HepG2 (cell line): ENCODE measurements around the gene GALNT10. TPM values are rescaled to one million over a fixed set of nuclear protein-coding genes. Genes with fewer than 3 reads are reported as not detected.

Source experiments
- DMAP1 ChIP-seq: IDR thresholded peaks from 2 replicates; pipeline ENCODE4 v1.6.1; 2016
- DR1 ChIP-seq: sonication (generic); formaldehyde crosslinking; IDR thresholded peaks from 2 replicates; pipeline ENCODE4 v1.8.0; 2021; ENCODE audit warnings: mild to moderate bottlenecking, missing genetic modification reagents, inconsistent platforms
- ELF4 ChIP-seq: sonication (generic); formaldehyde crosslinking; IDR thresholded peaks from 2 replicates; pipeline ENCODE4 v1.5.0; 2020; ENCODE audit warnings: missing genetic modification reagents, mild to moderate bottlenecking, moderate library complexity, borderline replicate concordance
- KMT2A ChIP-seq: sonication (generic); formaldehyde crosslinking; IDR thresholded peaks from 2 replicates; pipeline ENCODE4 v1.4.0; 2020; ENCODE audit warnings: missing genetic modification reagents
- NFATC3 ChIP-seq: sonication (generic); formaldehyde crosslinking; IDR thresholded peaks from 2 replicates; pipeline ENCODE4 v1.5.1; 2020; ENCODE audit warnings: mild to moderate bottlenecking, missing genetic modification reagents
- NFYC ChIP-seq: IDR thresholded peaks from 2 replicates; pipeline ENCODE4 v1.6.1; 2016; ENCODE audit warnings: missing genetic modification reagents, missing compliant biosample characterization
- RBM39 ChIP-seq: fragments of 200-400 bp; formaldehyde crosslinking; IDR thresholded peaks from one replicate; pipeline ENCODE4 v1.6.1; 2018; ENCODE audit warnings: antibody characterized with exemption, mild to moderate bottlenecking, low read depth, low read length; ENCODE audit not compliant: poor library complexity, severe bottlenecking
- SPEN ChIP-seq: sonication (generic); formaldehyde crosslinking; IDR thresholded peaks from 2 replicates; pipeline ENCODE4 v1.5.1; 2020; ENCODE audit warnings: low read depth, mild to moderate bottlenecking, missing genetic modification reagents
- TGIF2 ChIP-seq: IDR thresholded peaks from 2 replicates; pipeline ENCODE4 v1.6.1; 2016; ENCODE audit warnings: control low read depth, missing compliant biosample characterization
- ZNF605 ChIP-seq: sonication (generic); formaldehyde crosslinking; IDR thresholded peaks from 2 replicates; pipeline ENCODE4 v1.8.0; 2022; ENCODE audit warnings: mild to moderate bottlenecking, missing genetic modification reagents
- polyA plus RNA-seq, 8 experiments: library from polyadenylated mRNA; depleted of rRNA in 3 of 8; stranded (reverse) in 7 of 8; unstranded in 1 of 8; fragments of >200 nt; fragmentation: Illumina TruSeq in 4 of 8; extraction: Trizol in 4 of 8; gene quantifications; 2 replicates each; pipeline versions ENCODE4 v1.2.1 to v1.2.3, GENCODE V29; 2011 to 2016; ENCODE audit warnings: low read depth in 4 of 8, missing spikeins in 1 of 8, mixed read lengths in 1 of 8; ENCODE audit not compliant: insufficient read depth in 1 of 8
- total RNA-seq, 5 experiments: library from RNA; depleted of rRNA; stranded (reverse); fragments of >200 nt; fragmentation: Illumina TruSeq; extraction: Trizol; gene quantifications; 2 replicates each; pipeline ENCODE4 v1.2.3, GENCODE V29; 2016; ENCODE audit warnings: low read depth in 1 of 5
- TF ChIP-seq, protein P1 (sequence below): sonication (generic); formaldehyde crosslinking; IDR thresholded peaks from 2 replicates; pipeline ENCODE4 v1.4.0; 2020; ENCODE audit warnings: low read depth, missing genetic modification reagents
- TF ChIP-seq, protein P2 (sequence below): sonication (generic); formaldehyde crosslinking; IDR thresholded peaks from 2 replicates; pipeline ENCODE4 v1.4.0; 2020; ENCODE audit warnings: mild to moderate bottlenecking, low read depth, missing genetic modification reagents
- TF ChIP-seq, protein P3 (sequence below): sonication (generic); formaldehyde crosslinking; IDR thresholded peaks from 2 replicates; pipeline ENCODE4 v1.5.1; 2020; ENCODE audit warnings: mild to moderate bottlenecking, moderate library complexity, missing genetic modification reagents
- TF ChIP-seq, protein P4 (sequence below): sonication (generic); formaldehyde crosslinking; IDR thresholded peaks from 2 replicates; pipeline ENCODE4 v1.4.0; 2020; ENCODE audit warnings: missing genetic modification reagents
- TF ChIP-seq, protein P5 (sequence below): sonication (generic); formaldehyde crosslinking; IDR thresholded peaks from 2 replicates; pipeline ENCODE4 v1.4.0; 2020; ENCODE audit warnings: missing genetic modification reagents
- TF ChIP-seq, protein P6 (sequence below): sonication (generic); formaldehyde crosslinking; IDR thresholded peaks from 2 replicates; pipeline ENCODE4 v1.8.1; 2022; ENCODE audit warnings: mild to moderate bottlenecking, missing genetic modification reagents

GALNT10 gene
- total and polyA plus RNA-seq, 2 of the 13 experiments (the other 11 are each of a cell fraction or from before 2014, with no cell fraction given), result 8.1 to 11.2 TPM

DNA sequence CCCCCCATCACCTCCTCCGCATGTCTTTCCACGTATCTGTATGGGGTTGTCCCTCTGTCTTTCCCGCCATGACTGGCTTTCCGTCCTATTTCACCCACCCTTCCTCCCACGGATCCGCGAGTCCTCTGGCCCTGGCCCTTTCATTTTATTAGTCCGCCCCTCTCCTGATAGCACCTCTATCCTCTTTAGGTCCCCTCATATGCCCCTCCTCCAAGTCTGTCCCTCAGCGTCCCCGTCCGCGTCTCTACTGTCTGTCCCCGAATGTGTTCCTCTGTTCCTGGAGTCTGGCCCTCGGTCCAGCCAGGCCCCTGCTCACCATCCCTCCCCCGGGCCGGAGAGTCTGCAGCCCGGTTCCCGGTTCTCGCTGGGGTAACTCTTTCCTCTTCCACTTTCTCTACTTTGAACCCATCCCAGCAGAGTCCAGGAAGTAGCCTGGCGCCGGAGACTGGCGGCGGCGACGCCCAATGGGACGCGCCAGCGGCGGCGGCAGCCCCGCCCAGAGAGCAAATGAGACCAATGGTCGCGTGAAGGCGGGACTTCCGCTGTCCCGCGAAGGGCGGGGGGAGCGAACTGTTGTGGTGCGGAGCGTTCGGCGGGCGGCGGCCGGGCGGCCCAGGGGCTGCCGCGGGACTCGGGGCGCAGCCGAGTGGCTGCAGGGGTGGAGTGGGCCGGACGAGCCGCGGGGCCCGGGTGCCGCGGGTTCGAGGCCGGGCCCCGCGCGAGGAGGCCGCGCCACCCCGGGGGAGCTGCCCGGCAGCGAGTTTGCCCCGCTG is 255.1 kb downstream of the GALNT10 start, which contains the start of gene SAP30L (continued):
- TF ChIP-seq, protein P1, sequence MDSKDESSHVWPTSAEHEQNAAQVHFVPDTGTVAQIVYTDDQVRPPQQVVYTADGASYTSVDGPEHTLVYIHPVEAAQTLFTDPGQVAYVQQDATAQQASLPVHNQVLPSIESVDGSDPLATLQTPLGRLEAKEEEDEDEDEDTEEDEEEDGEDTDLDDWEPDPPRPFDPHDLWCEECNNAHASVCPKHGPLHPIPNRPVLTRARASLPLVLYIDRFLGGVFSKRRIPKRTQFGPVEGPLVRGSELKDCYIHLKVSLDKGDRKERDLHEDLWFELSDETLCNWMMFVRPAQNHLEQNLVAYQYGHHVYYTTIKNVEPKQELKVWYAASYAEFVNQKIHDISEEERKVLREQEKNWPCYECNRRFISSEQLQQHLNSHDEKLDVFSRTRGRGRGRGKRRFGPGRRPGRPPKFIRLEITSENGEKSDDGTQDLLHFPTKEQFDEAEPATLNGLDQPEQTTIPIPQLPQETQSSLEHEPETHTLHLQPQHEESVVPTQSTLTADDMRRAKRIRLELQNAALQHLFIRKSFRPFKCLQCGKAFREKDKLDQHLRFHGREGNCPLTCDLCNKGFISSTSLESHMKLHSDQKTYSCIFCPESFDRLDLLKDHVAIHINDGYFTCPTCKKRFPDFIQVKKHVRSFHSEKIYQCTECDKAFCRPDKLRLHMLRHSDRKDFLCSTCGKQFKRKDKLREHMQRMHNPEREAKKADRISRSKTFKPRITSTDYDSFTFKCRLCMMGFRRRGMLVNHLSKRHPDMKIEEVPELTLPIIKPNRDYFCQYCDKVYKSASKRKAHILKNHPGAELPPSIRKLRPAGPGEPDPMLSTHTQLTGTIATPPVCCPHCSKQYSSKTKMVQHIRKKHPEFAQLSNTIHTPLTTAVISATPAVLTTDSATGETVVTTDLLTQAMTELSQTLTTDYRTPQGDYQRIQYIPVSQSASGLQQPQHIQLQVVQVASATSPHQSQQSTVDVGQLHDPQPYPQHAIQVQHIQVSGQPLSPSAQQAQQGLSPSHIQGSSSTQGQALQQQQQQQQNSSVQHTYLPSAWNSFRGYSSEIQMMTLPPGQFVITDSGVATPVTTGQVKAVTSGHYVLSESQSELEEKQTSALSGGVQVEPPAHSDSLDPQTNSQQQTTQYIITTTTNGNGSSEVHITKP, result no peak
- TF ChIP-seq NFATC3 (CRISPR knock-in tag), result no peak
- TF ChIP-seq KMT2A, result peak; percentile 57
- TF ChIP-seq, protein P2, sequence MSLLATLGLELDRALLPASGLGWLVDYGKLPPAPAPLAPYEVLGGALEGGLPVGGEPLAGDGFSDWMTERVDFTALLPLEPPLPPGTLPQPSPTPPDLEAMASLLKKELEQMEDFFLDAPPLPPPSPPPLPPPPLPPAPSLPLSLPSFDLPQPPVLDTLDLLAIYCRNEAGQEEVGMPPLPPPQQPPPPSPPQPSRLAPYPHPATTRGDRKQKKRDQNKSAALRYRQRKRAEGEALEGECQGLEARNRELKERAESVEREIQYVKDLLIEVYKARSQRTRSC (CRISPR knock-in tag), result no peak
- TF ChIP-seq, protein P3, sequence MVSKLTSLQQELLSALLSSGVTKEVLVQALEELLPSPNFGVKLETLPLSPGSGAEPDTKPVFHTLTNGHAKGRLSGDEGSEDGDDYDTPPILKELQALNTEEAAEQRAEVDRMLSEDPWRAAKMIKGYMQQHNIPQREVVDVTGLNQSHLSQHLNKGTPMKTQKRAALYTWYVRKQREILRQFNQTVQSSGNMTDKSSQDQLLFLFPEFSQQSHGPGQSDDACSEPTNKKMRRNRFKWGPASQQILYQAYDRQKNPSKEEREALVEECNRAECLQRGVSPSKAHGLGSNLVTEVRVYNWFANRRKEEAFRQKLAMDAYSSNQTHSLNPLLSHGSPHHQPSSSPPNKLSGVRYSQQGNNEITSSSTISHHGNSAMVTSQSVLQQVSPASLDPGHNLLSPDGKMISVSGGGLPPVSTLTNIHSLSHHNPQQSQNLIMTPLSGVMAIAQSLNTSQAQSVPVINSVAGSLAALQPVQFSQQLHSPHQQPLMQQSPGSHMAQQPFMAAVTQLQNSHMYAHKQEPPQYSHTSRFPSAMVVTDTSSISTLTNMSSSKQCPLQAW (CRISPR knock-in tag), result peak; percentile 67; the same call in 1 of the 2 replicates
- peak; percentile 82 for TF ChIP-seq ZNF605 (CRISPR knock-in tag)
- TF ChIP-seq, protein P4, sequence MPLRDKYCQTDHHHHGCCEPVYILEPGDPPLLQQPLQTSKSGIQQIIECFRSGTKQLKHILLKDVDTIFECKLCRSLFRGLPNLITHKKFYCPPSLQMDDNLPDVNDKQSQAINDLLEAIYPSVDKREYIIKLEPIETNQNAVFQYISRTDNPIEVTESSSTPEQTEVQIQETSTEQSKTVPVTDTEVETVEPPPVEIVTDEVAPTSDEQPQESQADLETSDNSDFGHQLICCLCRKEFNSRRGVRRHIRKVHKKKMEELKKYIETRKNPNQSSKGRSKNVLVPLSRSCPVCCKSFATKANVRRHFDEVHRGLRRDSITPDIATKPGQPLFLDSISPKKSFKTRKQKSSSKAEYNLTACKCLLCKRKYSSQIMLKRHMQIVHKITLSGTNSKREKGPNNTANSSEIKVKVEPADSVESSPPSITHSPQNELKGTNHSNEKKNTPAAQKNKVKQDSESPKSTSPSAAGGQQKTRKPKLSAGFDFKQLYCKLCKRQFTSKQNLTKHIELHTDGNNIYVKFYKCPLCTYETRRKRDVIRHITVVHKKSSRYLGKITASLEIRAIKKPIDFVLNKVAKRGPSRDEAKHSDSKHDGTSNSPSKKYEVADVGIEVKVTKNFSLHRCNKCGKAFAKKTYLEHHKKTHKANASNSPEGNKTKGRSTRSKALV (CRISPR knock-in tag), result no peak
- TF ChIP-seq RBM39, result peak; percentile 65
- TF ChIP-seq DR1 (CRISPR knock-in tag), result peak; percentile 89
- peak; percentile 72; the same call in 1 of the 2 replicates for TF ChIP-seq TGIF2 (CRISPR knock-in tag)
- TF ChIP-seq ELF4, result peak; percentile 94
- peak; percentile 26; the same call in 1 of the 2 replicates for TF ChIP-seq DMAP1
- peak; percentile 97 for TF ChIP-seq NFYC (CRISPR knock-in tag)
- TF ChIP-seq, protein P5, sequence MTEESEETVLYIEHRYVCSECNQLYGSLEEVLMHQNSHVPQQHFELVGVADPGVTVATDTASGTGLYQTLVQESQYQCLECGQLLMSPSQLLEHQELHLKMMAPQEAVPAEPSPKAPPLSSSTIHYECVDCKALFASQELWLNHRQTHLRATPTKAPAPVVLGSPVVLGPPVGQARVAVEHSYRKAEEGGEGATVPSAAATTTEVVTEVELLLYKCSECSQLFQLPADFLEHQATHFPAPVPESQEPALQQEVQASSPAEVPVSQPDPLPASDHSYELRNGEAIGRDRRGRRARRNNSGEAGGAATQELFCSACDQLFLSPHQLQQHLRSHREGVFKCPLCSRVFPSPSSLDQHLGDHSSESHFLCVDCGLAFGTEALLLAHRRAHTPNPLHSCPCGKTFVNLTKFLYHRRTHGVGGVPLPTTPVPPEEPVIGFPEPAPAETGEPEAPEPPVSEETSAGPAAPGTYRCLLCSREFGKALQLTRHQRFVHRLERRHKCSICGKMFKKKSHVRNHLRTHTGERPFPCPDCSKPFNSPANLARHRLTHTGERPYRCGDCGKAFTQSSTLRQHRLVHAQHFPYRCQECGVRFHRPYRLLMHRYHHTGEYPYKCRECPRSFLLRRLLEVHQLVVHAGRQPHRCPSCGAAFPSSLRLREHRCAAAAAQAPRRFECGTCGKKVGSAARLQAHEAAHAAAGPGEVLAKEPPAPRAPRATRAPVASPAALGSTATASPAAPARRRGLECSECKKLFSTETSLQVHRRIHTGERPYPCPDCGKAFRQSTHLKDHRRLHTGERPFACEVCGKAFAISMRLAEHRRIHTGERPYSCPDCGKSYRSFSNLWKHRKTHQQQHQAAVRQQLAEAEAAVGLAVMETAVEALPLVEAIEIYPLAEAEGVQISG (CRISPR knock-in tag), result peak; percentile 57; the same call in 1 of the 2 replicates
- TF ChIP-seq, protein P6, sequence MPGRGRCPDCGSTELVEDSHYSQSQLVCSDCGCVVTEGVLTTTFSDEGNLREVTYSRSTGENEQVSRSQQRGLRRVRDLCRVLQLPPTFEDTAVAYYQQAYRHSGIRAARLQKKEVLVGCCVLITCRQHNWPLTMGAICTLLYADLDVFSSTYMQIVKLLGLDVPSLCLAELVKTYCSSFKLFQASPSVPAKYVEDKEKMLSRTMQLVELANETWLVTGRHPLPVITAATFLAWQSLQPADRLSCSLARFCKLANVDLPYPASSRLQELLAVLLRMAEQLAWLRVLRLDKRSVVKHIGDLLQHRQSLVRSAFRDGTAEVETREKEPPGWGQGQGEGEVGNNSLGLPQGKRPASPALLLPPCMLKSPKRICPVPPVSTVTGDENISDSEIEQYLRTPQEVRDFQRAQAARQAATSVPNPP (CRISPR knock-in tag), result 0 out of 2 replicates have a peak, but pooled peaks have one; percentile 23
- no peak for TF ChIP-seq SPEN
